Subcutaneous abdominal adipose tissue (tissue), 5 donors: ENCODE measurements around the gene SPP2.

Experiments used
- H3K27ac ChIP-seq: one replicate; pipeline ENCODE4 v1.7.0; 2013; ENCODE audit warnings: low read depth, mild to moderate bottlenecking, inconsistent platforms, low read length, moderate library complexity
- H3K27me3 ChIP-seq, 5 donors: one replicate each; pipeline ENCODE4 v1.7.0; 2013; ENCODE audit warnings: low read length in 5 of 5, inconsistent platforms in 1 of 5; ENCODE audit not compliant: control insufficient read depth in 5 of 5, insufficient read depth in 4 of 5
- H3K36me3 ChIP-seq, 5 donors: one replicate each; pipeline ENCODE4 v1.7.0; 2013; ENCODE audit warnings: low read length in 5 of 5; ENCODE audit not compliant: control insufficient read depth in 5 of 5, insufficient read depth in 5 of 5
- H3K4me1 ChIP-seq, 5 donors: one replicate each; pipeline ENCODE4 v1.7.0; 2013; ENCODE audit warnings: low read length in 5 of 5, mild to moderate bottlenecking in 3 of 5, moderate library complexity in 1 of 5; ENCODE audit not compliant: control insufficient read depth in 5 of 5, insufficient read depth in 5 of 5
- H3K4me3 ChIP-seq, 5 donors: one replicate each; pipeline ENCODE4 v1.7.0; 2013; ENCODE audit warnings: low read length in 5 of 5, low read depth in 1 of 5
- H3K9ac ChIP-seq, 5 donors: one replicate each; pipeline ENCODE4 v1.7.0; 2013; ENCODE audit warnings: low read length in 5 of 5, mild to moderate bottlenecking in 4 of 5, moderate library complexity in 3 of 5
- H3K9me3 ChIP-seq, 5 donors: one replicate each; pipeline ENCODE4 v1.7.0; 2013; ENCODE audit warnings: low read length in 5 of 5; ENCODE audit not compliant: control insufficient read depth in 5 of 5
- donor health status: healthy.
- donor health status: healthy.
- donor health status: healthy.
- donor health status: healthy.
- donor health status: healthy.

SPP2 gene

DNA sequence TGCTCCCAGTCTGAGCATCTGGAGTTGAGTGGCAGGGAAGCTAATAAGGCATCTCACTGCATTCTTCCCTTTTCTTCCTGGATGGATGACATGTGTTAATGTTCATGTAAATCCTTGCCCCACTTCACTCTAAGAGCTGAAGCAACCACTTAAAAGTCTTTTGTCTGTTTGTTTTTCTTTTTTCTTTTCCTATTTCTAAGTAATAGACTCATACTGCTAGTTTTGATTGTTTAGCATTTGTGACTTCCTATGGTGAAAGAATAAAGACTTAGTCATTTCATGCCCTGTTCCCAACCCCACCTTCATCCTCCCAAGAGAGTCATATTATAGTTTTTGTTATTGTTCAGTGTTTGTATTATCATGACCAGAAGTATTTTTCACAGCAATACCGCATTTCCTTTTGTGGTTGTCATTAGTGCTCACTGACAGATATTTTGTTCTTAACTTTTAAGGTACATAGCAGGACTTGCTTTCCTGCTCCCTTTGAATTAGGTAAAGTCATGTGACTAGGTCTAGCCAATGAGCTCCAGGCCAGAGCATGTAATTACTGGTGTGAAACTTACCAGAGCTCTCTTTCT, 18.1 kb upstream of the SPP2 start:
- peaks cover 0 to 26% (median 21%) of the 10 kb centered on the region in 5 donors for H3K9me3 ChIP-seq
- H3K27me3 ChIP-seq, result peaks cover 5 to 21% (median 7%) of the 10 kb centered on the region in 5 donors
- H3K27ac ChIP-seq, result no peak overlapping the region
- H3K4me1 ChIP-seq, result no peaks in the 10 kb centered on the region
- no peak overlapping the region for H3K4me3 ChIP-seq
- no peak overlapping the region for H3K9ac ChIP-seq
- no peaks in the 10 kb centered on the region for H3K36me3 ChIP-seq

DNA sequence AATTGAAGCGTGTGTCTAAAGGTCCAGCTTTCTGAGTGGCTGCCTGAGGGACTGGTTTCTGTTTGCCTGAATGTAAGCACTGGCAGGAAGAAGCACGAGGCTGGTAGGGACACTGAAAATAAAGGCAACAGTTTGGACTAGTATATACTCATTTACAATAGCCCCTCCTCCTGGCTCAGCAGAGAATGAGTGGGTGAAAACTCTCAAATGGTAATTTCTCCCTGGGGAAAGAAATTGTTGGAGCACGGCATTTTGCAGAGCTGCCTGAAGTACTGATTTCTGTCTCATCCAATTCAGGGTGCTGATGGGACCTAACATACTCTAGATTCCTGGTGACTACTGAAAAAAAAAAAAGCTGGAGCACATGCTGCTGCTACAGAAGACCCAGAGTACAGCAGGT, 17.3 kb upstream of the SPP2 start:
- peaks cover 4 to 19% (median 7%) of the 10 kb centered on the region in 5 donors for H3K27me3 ChIP-seq
- no peak overlapping the region for H3K9ac ChIP-seq
- H3K27ac ChIP-seq, result no peak overlapping the region
- no peak overlapping the region for H3K4me3 ChIP-seq
- H3K4me1 ChIP-seq, result no peaks in the 10 kb centered on the region
- peaks cover 0 to 26% (median 21%) of the 10 kb centered on the region in 5 donors for H3K9me3 ChIP-seq
- H3K36me3 ChIP-seq, result no peaks in the 10 kb centered on the region

GRCh38 chr2:234033885-234034284, 16.6 kb upstream of the SPP2 start:
- H3K27me3 ChIP-seq, result peaks cover 4 to 18% (median 7%) of the 10 kb centered on the region in 5 donors
- H3K9me3 ChIP-seq, result peaks cover 0 to 26% (median 21%) of the 10 kb centered on the region in 5 donors
- no peaks in the 10 kb centered on the region for H3K36me3 ChIP-seq
- no peaks in the 10 kb centered on the region for H3K4me1 ChIP-seq
- no peak overlapping the region for H3K4me3 ChIP-seq
- H3K9ac ChIP-seq, result no peak overlapping the region
- H3K27ac ChIP-seq, result no peak overlapping the region

DNA sequence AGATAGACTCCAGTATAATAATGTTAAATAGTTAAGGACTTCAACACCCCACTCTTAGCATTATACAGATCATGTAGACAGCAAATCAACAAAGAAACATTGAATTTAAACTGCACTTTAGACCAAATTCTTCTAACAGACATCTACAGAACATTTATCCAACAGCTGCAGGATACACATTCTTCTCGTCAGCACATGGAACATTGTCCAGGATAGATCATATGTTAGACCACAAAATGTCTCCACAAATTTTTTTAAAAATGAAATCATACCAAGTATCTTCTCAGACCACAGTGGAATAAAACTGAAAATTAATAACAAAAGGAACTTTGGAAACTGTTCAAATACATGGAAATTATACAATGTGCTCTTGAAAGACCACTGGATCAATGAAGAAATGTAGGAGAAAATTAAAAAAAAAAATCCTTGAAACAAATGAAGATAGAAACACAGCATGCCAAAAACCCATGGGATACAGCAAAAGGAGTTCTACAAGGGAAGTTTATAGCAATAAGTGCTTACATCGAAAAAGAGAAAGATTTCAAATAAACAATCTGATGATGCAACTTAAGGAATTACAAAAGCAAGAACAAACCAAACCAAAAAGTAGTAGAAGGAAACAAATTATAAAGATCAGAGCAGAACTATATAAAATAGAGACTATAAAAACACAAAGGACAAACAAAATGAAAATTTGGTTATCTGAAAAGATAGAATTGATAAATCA, 12.3 kb upstream of the SPP2 start:
- Histone ChIP-seq H3K9ac (no peak overlapping the region), H3K27me3 (peaks cover 0 to 8% (median 7%) of the 10 kb centered on the region in 5 donors), H3K4me1 (no peaks in the 10 kb centered on the region), H3K4me3 (no peak overlapping the region), H3K36me3 (no peaks in the 10 kb centered on the region), H3K9me3 (peaks cover 0 to 22% (median 18%) of the 10 kb centered on the region in 5 donors), H3K27ac (no peak overlapping the region)

- Histone ChIP-seq H3K27me3 (no peaks in the 10 kb centered on the region), H3K9ac (no peak overlapping the region), H3K9me3 (no peaks in the 10 kb centered on the region), H3K4me1 (no peaks in the 10 kb centered on the region), H3K27ac (no peak overlapping the region), H3K36me3 (no peaks in the 10 kb centered on the region), H3K4me3 (no peak overlapping the region)
Observed at GRCh38 chr2:234044157-234044556, 6.3 kb upstream of the SPP2 start.

GRCh38 chr2:234046521-234046920, 4.0 kb upstream of the SPP2 start:
- Histone ChIP-seq H3K4me3 (no peak overlapping the region), H3K9me3 (no peaks in the 10 kb centered on the region), H3K27me3 (peaks cover 0 to 3% (median 0%) of the 10 kb centered on the region in 5 donors), H3K9ac (no peak overlapping the region), H3K36me3 (no peaks in the 10 kb centered on the region), H3K4me1 (no peaks in the 10 kb centered on the region), H3K27ac (no peak overlapping the region)

- Histone ChIP-seq H3K4me1 (no peaks in the 10 kb centered on the region), H3K27me3 (peaks cover 0 to 3% (median 2%) of the 10 kb centered on the region in 5 donors), H3K27ac (no peak overlapping the region), H3K4me3 (no peak overlapping the region), H3K9me3 (no peaks in the 10 kb centered on the region), H3K36me3 (no peaks in the 10 kb centered on the region), H3K9ac (no peak overlapping the region)
Observed at GRCh38 chr2:234047361-234047760, 3.1 kb upstream of the SPP2 start.

- Histone ChIP-seq H3K27ac (no peak overlapping the region), H3K9me3 (no peaks in the 10 kb centered on the region), H3K36me3 (no peaks in the 10 kb centered on the region), H3K4me3 (no peak overlapping the region), H3K27me3 (peaks cover 0 to 4% (median 3%) of the 10 kb centered on the region in 5 donors), H3K9ac (no peak overlapping the region), H3K4me1 (no peaks in the 10 kb centered on the region)
Observed at GRCh38 chr2:234048049-234048448, 2.5 kb upstream of the SPP2 start.

- Histone ChIP-seq H3K9ac (no peak overlapping the region), H3K27ac (no peak overlapping the region), H3K4me3 (no peak overlapping the region), H3K9me3 (no peaks in the 10 kb centered on the region), H3K27me3 (peaks cover 0 to 4% (median 3%) of the 10 kb centered on the region in 5 donors), H3K4me1 (no peaks in the 10 kb centered on the region), H3K36me3 (no peaks in the 10 kb centered on the region)
Observed at GRCh38 chr2:234051374-234052070, 1.0 kb downstream of the SPP2 start.

DNA sequence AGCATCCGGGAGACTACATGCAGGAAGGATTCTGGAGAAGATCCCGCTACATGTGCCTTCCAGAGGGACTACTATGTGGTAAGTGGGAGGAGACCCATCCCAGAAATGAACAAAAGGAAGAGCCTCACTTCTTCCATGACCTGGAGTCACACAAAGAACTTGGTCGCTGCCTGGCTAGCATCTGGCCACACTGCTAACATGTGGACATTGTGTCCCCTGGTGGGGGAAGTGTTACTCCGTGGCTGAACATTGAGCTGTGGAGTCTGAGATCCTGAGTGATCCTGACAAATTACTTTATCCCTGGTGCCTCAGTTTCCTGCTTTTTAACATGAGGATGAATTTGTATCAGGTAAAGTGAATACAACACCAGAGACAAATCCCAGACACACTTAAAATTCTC, 8.4 kb downstream of the SPP2 start:
- Histone ChIP-seq H3K9me3 (no peaks in the 10 kb centered on the region), H3K36me3 (no peaks in the 10 kb centered on the region), H3K27ac (no peak overlapping the region), H3K4me1 (no peaks in the 10 kb centered on the region), H3K9ac (no peak overlapping the region), H3K27me3 (peaks cover 0 to 8% (median 3%) of the 10 kb centered on the region in 5 donors), H3K4me3 (no peak overlapping the region)
